ENCODE data around the gene UNC5A. TPM values are rescaled to one million over a fixed set of nuclear protein-coding genes. Genes with fewer than 3 reads are reported as not detected.

UNC5A gene
- total and polyA plus RNA-seq, 10 of the 15 experiments (the other 5 are each of a cell fraction or from before 2014, with no cell fraction given), result not detected

DNA sequence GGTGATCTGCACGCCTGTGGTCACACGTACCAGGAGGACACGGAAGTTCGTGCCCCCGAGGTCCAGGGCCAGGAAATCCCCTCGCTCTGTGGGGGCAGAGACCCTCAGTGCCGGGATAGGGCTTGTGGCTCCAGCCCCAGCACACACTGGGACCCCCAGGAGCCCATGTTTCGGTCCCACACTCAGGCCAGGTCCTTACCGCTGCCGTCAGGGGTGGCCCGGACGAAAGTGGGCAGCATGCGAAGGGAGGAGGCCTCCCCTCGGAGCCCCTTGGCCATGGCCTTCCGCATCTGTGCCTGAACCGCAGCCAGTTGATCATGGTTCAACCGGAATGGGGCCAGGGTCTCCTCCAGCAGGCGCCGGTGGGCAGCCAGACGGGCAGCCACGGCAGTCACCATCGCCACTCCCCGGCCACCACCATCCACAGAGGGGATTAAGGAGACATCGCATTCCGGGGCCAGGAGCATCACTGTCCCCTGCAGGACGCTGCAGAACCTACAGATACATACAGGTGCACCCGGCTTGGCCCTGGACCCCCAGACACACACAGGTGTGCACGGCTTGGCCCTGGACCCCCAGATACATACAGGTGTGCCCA lies 77.0 kb downstream of the UNC5A start:
- H3K4me1 ChIP-seq (ENCODE audit: control insufficient read depth, insufficient read depth, low read length), result no peaks in the 10 kb centered on the region
- no peak for ATAC-seq
- no peak for DNase-seq (ENCODE audit: low read depth, low spot score)
- no peak overlapping the region for H3K4me3 ChIP-seq
- FAIRE-seq, result no peak
- no peaks in the 10 kb centered on the region; a peak in 2 of 4 replicates for H3K27me3 ChIP-seq (replicated peaks in 1 of 2; ENCODE audit: control insufficient read depth in 2 of 2, insufficient read depth in 2 of 2, low read length in 1 of 2)
- no peaks in the 10 kb centered on the region for H4K20me1 ChIP-seq (ENCODE audit: control insufficient read depth, insufficient read depth)
- H2AFZ ChIP-seq (ENCODE audit: control insufficient read depth, low read depth, low read length), result no peak overlapping the region
- no peaks in the 10 kb centered on the region for H3K36me3 ChIP-seq (ENCODE audit: control insufficient read depth in 2 of 2, insufficient read depth in 2 of 2, low read length in 1 of 2)
- in situ Hi-C loops (cut with MboI) (no loop called here), intact Hi-C loops (cut with micrococcal nuclease; ENCODE audit: unreplicated experiment) (no loop called here)
- ChIA-PET POLR2A (no interaction called here), SMC1A (ENCODE audit: uncharacterized antibody, unreplicated experiment) (no interaction called here), RAD21 (ENCODE audit: unreplicated experiment) (no interaction called here), CTCF (interaction anchor here (1.2 kb wide), 1 partner anchor 227 kb away, joined by 3 read pairs; no protein-coding TSS in a partner anchor)
- H3K9ac ChIP-seq (ENCODE audit: control insufficient read depth, insufficient read depth, low read length), result no peak overlapping the region
- BruUV-seq (replicated peaks), result no TSS peak
- no peak overlapping the region for H3K4me2 ChIP-seq (ENCODE audit: control insufficient read depth, insufficient read depth)
- WGBS (ENCODE audit: insufficient coverage, insufficient replicate concordance, low lambda C conversion rate, missing lambda C conversion rate), result 44% methylated on average over 27 of the region's 28 CpGs
- H3K9me3 ChIP-seq (replicated peaks; ENCODE audit: control insufficient read depth, insufficient read depth, low read length), result no peaks in the 10 kb centered on the region
- H3K27ac ChIP-seq (ENCODE audit: control insufficient read depth, insufficient read depth), result no peak overlapping the region
- H3K79me2 ChIP-seq (ENCODE audit: control insufficient read depth, insufficient read depth, low read length), result no peaks in the 10 kb centered on the region
- TF ChIP-seq KDM1A (IDR thresholded peaks at IDR 0.05; ENCODE audit: borderline replicate concordance) (no peak), ESRRA (IDR thresholded peaks at IDR 0.05; ENCODE audit: low read length) (no peak), EED (IDR thresholded peaks at IDR 0.05; ENCODE audit: low read depth) (no peak), SUZ12 (IDR thresholded peaks at IDR 0.05; ENCODE audit: unreplicated experiment) (no peak), POLR2AphosphoS2 (IDR thresholded peaks at IDR 0.05; ENCODE audit: low read depth, low read length) (no peak), CBX3 (IDR thresholded peaks at IDR 0.05; ENCODE audit: borderline replicate concordance, low read depth) (no peak), POLR2A (IDR thresholded peaks at IDR 0.05; ENCODE audit: low read depth, low read length) (no peak), HDAC2 (IDR thresholded peaks at IDR 0.05) (no peak), EZH2 (IDR thresholded peaks at IDR 0.05; ENCODE audit: borderline replicate concordance, control insufficient read depth, low read depth, low read length) (no peak), TBL1XR1 (IDR thresholded peaks at IDR 0.05; ENCODE audit: low read depth, low read length) (no peak), IRF4 (IDR thresholded peaks at IDR 0.05; ENCODE audit: low read depth, low read length) (no peak), SMARCA5 (IDR thresholded peaks at IDR 0.05) (no peak), CEBPB (IDR thresholded peaks at IDR 0.05; ENCODE audit: borderline replicate concordance in 1 of 2, low read depth in 2 of 2, low read length in 2 of 2) (no peak), CBFB (IDR thresholded peaks at IDR 0.05; ENCODE audit: low read depth) (no peak), HCFC1 (IDR thresholded peaks at IDR 0.05; ENCODE audit: low read length) (no peak), POU2F2 (IDR thresholded peaks at IDR 0.05; ENCODE audit: borderline replicate concordance, low read depth, low read length) (no peak), WRNIP1 (IDR thresholded peaks at IDR 0.05; ENCODE audit: borderline replicate concordance, low read depth, low read length) (no peak), REST (IDR thresholded peaks at IDR 0.05; ENCODE audit: low read depth, low read length) (no peak), ZNF217 (IDR thresholded peaks at IDR 0.05) (no peak)

All from GM12878 (cell line).